K562 (cell line): Measurements from ENCODE around the gene EPM2A. TPM values are rescaled to one million over a fixed set of nuclear protein-coding genes. Genes with fewer than 3 reads are reported as not detected.

Experiments
- ATAC-seq: fragments of 200-7000 bp; cut with Tn5 transposase; 3 replicates; pipeline ENCODE4 v1.9.1; 2020; ENCODE audit warnings: moderate library complexity
- BruUV-seq: library from RNA; stranded (reverse); fragments of 400-500 nt; replicated peaks from 2 replicates; lab custom pipeline; 2021; lab: Mats Ljungman, UMichigan
- CTCF ChIA-PET: fragments of 300-600 bp; formaldehyde crosslinking; extraction: SDS; loops from one replicate; lab custom pipeline; 2021; ENCODE audit warnings: low intra/inter-chr PET ratio; lab: Yijun Ruan, JAX
- POLR2A ChIA-PET: fragments of 300-600, 350-650 bp; sonication (Branson Sonifier 250); formaldehyde crosslinking; extraction: SDS; loops from one replicate; lab custom pipeline; 2021; ENCODE audit warnings: antibody characterized with exemption, inconsistent platforms; lab: Yijun Ruan, JAX
- DNase-seq, 4 experiments: peaks; one replicate each; pipeline versions ENCODE4 v3.0.0 to v3.0.0-alpha.2; 2011 to 2018; ENCODE audit warnings: low spot score in 3 of 4, mixed read lengths in 3 of 4; ENCODE audit errors: extremely low read depth in 1 of 4
- FAIRE-seq: peaks from 2 replicates; lab custom pipeline; 2011; peaks lifted over from hg19 to GRCh38; lab: Jason Lieb, UNC
- H2AFZ ChIP-seq: 2 replicates; pipeline ENCODE4 v1.6.0; 2011; ENCODE audit warnings: low read depth, low read length, control low read depth, inconsistent platforms
- H3K27ac ChIP-seq: fragments of 200-600 bp; 3 replicates; pipeline ENCODE4 v1.8.0; 2011; ENCODE audit warnings: low read depth, mild to moderate bottlenecking, control low read depth, inconsistent platforms, low read length, moderate library complexity, mixed read lengths; ENCODE audit errors: extremely low read depth
- H3K27me3 ChIP-seq, 2 experiments: fragments of 300-600 bp in 1 of 2; 2 replicates in 1 of 2; 3 replicates in 1 of 2; pipeline versions ENCODE4 v1.6.0 to v1.8.0; 2011; ENCODE audit warnings: inconsistent platforms in 2 of 2, low read length in 2 of 2, mild to moderate bottlenecking in 1 of 2, mixed read lengths in 1 of 2, moderate library complexity in 1 of 2; ENCODE audit not compliant: control insufficient read depth in 2 of 2, insufficient read depth in 2 of 2
- H3K36me3 ChIP-seq: fragments of 300-600 bp; 3 replicates; pipeline ENCODE4 v1.8.0; 2011; ENCODE audit warnings: mild to moderate bottlenecking, low read length, inconsistent platforms; ENCODE audit not compliant: control insufficient read depth, insufficient read depth
- H3K4me1 ChIP-seq, 2 experiments: fragments of 200-600 bp in 1 of 2; replicated peaks in 1 of 2; 2 replicates in 1 of 2; 3 replicates in 1 of 2; pipeline versions ENCODE4 v1.5.1 to v1.8.0; 2011; ENCODE audit warnings: inconsistent platforms in 2 of 2, low read length in 2 of 2, mild to moderate bottlenecking in 1 of 2, mixed read lengths in 1 of 2, moderate library complexity in 1 of 2; ENCODE audit not compliant: control insufficient read depth in 2 of 2, insufficient read depth in 2 of 2
- H3K4me2 ChIP-seq: 2 replicates; pipeline ENCODE4 v1.6.1; 2011; ENCODE audit warnings: low read length, control low read depth, inconsistent platforms, mixed read lengths; ENCODE audit not compliant: insufficient read depth
- H3K4me3 ChIP-seq: fragments of 200-600 bp; sonication (generic), shearing (Covaris generic); 2 replicates; pipeline ENCODE4 v1.5.1; 2016; ENCODE audit warnings: control low read depth, inconsistent platforms
- H3K79me2 ChIP-seq: fragments of 200-600 bp; 3 replicates; pipeline ENCODE4 v1.8.0; 2011; ENCODE audit warnings: low read length, inconsistent platforms; ENCODE audit not compliant: control insufficient read depth, insufficient read depth
- H3K9ac ChIP-seq, 2 experiments: 2 replicates each; pipeline versions ENCODE4 v1.6.0 to v1.6.1; 2011; ENCODE audit warnings: low read depth in 2 of 2, low read length in 2 of 2, control low read depth in 1 of 2, inconsistent platforms in 1 of 2, mild to moderate bottlenecking in 1 of 2, mixed read lengths in 1 of 2; ENCODE audit not compliant: insufficient read depth in 1 of 2
- H3K9me1 ChIP-seq: one replicate; pipeline ENCODE4 v1.6.0; 2011; ENCODE audit warnings: inconsistent platforms, mild to moderate bottlenecking, low read length, moderate library complexity; ENCODE audit not compliant: control insufficient read depth, insufficient read depth
- H3K9me3 ChIP-seq: replicated peaks from 2 replicates; pipeline ENCODE4 v1.5.1; 2011; ENCODE audit warnings: low read depth, low read length, inconsistent platforms; ENCODE audit not compliant: control insufficient read depth, insufficient read depth
- H4K20me1 ChIP-seq: replicated peaks from 2 replicates; pipeline ENCODE4 v1.6.1; 2011; ENCODE audit warnings: low read length, inconsistent platforms, mixed read lengths; ENCODE audit not compliant: control insufficient read depth, insufficient read depth
- ADNP ChIP-seq: fragments of 200-800 bp; sonication (Bioruptor generic); IDR thresholded peaks from 2 replicates; pipeline ENCODE4 v1.6.1; 2016; ENCODE audit warnings: missing genetic modification characterization, missing compliant biosample characterization
- COPS2 ChIP-seq: fragments of 450-650 bp; conservative IDR thresholded peaks from 2 replicates; pipeline ENCODE4 v1.6.1; 2016; ENCODE audit warnings: mild to moderate bottlenecking, moderate library complexity
- CTCF ChIP-seq, 3 experiments: IDR thresholded peaks in 2 of 3; conservative IDR thresholded peaks in 1 of 3; 2 replicates each; pipeline ENCODE4 v1.5.1; 2011 to 2012; ENCODE audit warnings: low read length in 3 of 3, mild to moderate bottlenecking in 3 of 3, control low read depth in 2 of 3, improper control_type of control experiment in 1 of 3, inconsistent platforms in 1 of 3, low read depth in 1 of 3, mixed read lengths in 1 of 3, moderate library complexity in 1 of 3; ENCODE audit not compliant: insufficient read depth in 2 of 3
- ESRRB ChIP-seq: fragments of 250-450 bp; sonication (Bioruptor Pico); IDR thresholded peaks from 2 replicates; pipeline ENCODE4 v1.5.0; 2020; ENCODE audit warnings: mild to moderate bottlenecking, moderate library complexity, borderline replicate concordance
- HMGN3 ChIP-seq: IDR thresholded peaks from 2 replicates; pipeline ENCODE4 v1.6.1; 2011; ENCODE audit warnings: borderline replicate concordance, low read depth, mild to moderate bottlenecking, mixed read lengths, low read length; ENCODE audit not compliant: insufficient read length; ENCODE audit errors: extremely low read depth
- JUND ChIP-seq, 2 experiments: IDR thresholded peaks; 2 replicates in 1 of 2; 3 replicates in 1 of 2; pipeline ENCODE4 v1.6.1; 2011; ENCODE audit warnings: borderline replicate concordance in 2 of 2, low read depth in 2 of 2, low read length in 2 of 2, improper control_type of control experiment in 1 of 2, missing biosample characterization in 1 of 2, missing genetic modification characterization in 1 of 2, missing genetic modification reagents in 1 of 2
- MAFG ChIP-seq: fragments of 450-650 bp; conservative IDR thresholded peaks from 2 replicates; pipeline ENCODE4 v1.6.1; 2016; ENCODE audit warnings: missing genetic modification characterization, missing compliant biosample characterization
- MYBL2 ChIP-seq, 2 experiments: fragments of 450-650 bp in 1 of 2; sonication (generic) in 1 of 2; formaldehyde crosslinking in 1 of 2; IDR thresholded peaks; 2 replicates each; pipeline versions ENCODE4 v1.6.1 to v1.8.1; 2017 to 2022; ENCODE audit warnings: borderline replicate concordance in 1 of 2, inconsistent platforms in 1 of 2, low read depth in 1 of 2, mild to moderate bottlenecking in 1 of 2, missing genetic modification reagents in 1 of 2, moderate library complexity in 1 of 2
- RBM39 ChIP-seq: fragments of 200-400 bp; formaldehyde crosslinking; optimal IDR thresholded peaks from 2 replicates; pipeline ENCODE3; 2018; ENCODE audit warnings: low read depth, low read length
- TCF15 ChIP-seq: fragments of 250-450 bp; sonication (Bioruptor Pico); IDR thresholded peaks from 2 replicates; pipeline ENCODE4 v1.8.0; 2022; ENCODE audit warnings: moderate library complexity, mild to moderate bottlenecking, inconsistent platforms
- TOE1 ChIP-seq, 2 experiments: fragments of 450-650 bp in 1 of 2; sonication (generic) in 1 of 2; formaldehyde crosslinking in 1 of 2; IDR thresholded peaks; 2 replicates each; pipeline versions ENCODE4 v1.7.1 to v1.8.0; 2016 to 2022; ENCODE audit warnings: borderline replicate concordance in 2 of 2, mild to moderate bottlenecking in 2 of 2, antibody characterized with exemption in 1 of 2, inconsistent platforms in 1 of 2, low read depth in 1 of 2, missing genetic modification reagents in 1 of 2, moderate library complexity in 1 of 2
- ZNF175 ChIP-seq: fragments of 200-800 bp; sonication (Bioruptor generic); IDR thresholded peaks from 2 replicates; pipeline ENCODE4 v1.6.1; 2016; ENCODE audit warnings: low read depth, mild to moderate bottlenecking, missing genetic modification characterization, missing compliant biosample characterization
- in situ Hi-C: fragments of 300-500 bp; cut with MboI; formaldehyde crosslinking; loops from 4 replicates; pipeline ENCODE4 v1.15.0; 2018; ENCODE audit warnings: inconsistent platforms, mixed read lengths
- intact Hi-C: fragments of 100-400 bp; cut with micrococcal nuclease; formaldehyde crosslinking; loops from 2 replicates; pipeline ENCODE4 v1.14.2; 2022
- polyA plus RNA-seq, 8 experiments: library from polyadenylated mRNA; depleted of rRNA in 4 of 8; stranded (reverse) in 5 of 8; unstranded in 3 of 8; fragments of >200 nt; fragmentation: Nextera tagmentation in 2 of 8; fragmentation: Illumina TruSeq in 1 of 8; extraction: Ambion mirVana in 2 of 8; extraction: Trizol in 1 of 8; gene quantifications; 2 replicates each; pipeline versions ENCODE4 v1.2.1 to v1.2.3, GENCODE V29; 2011 to 2014; ENCODE audit warnings: inconsistent platforms in 1 of 8, missing spikeins in 1 of 8
- total RNA-seq, 7 experiments: library from RNA; depleted of rRNA in 6 of 7; stranded (reverse); fragments of >200 nt in 6 of 7; fragmentation: Illumina TruSeq in 2 of 7; extraction: Trizol in 2 of 7; gene quantifications; 2 replicates each; pipeline versions ENCODE4 v1.2.1 to v1.2.3, GENCODE V29; 2011 to 2021; ENCODE audit warnings: low replicate concordance in 1 of 7
- TF ChIP-seq, protein P1 (sequence below): fragments of 250-450 bp; sonication (Bioruptor Pico); IDR thresholded peaks from 2 replicates; pipeline ENCODE4 v1.4.0; 2020; ENCODE audit warnings: mild to moderate bottlenecking
- TF ChIP-seq, protein P2 (sequence below): sonication (generic); formaldehyde crosslinking; IDR thresholded peaks from 2 replicates; pipeline ENCODE4 v1.8.0; 2022; ENCODE audit warnings: mild to moderate bottlenecking, low read depth, missing genetic modification reagents

The EPM2A gene
- total and polyA plus RNA-seq, 9 of the 15 experiments (the other 6 are each of a cell fraction or from before 2014, with no cell fraction given): 0.35 to 5.3 (median 2.5) TPM

- TF ChIP-seq TOE1 (IDR thresholded peaks at IDR 0.05; ENCODE audit: borderline replicate concordance) (no peak), TOE1 (CRISPR knock-in tag; IDR thresholded peaks at IDR 0.05; ENCODE audit: borderline replicate concordance, low read depth) (no peak), ADNP (tag) (no peak), JUND (IDR thresholded peaks at IDR 0.05; ENCODE audit: borderline replicate concordance, low read depth, low read length) (no peak), JUND (tag; IDR thresholded peaks at IDR 0.05; ENCODE audit: borderline replicate concordance, low read depth, low read length) (no peak), HMGN3 (no peak), COPS2 (no peak), RBM39 (no peak)
- TF ChIP-seq, protein P1, sequence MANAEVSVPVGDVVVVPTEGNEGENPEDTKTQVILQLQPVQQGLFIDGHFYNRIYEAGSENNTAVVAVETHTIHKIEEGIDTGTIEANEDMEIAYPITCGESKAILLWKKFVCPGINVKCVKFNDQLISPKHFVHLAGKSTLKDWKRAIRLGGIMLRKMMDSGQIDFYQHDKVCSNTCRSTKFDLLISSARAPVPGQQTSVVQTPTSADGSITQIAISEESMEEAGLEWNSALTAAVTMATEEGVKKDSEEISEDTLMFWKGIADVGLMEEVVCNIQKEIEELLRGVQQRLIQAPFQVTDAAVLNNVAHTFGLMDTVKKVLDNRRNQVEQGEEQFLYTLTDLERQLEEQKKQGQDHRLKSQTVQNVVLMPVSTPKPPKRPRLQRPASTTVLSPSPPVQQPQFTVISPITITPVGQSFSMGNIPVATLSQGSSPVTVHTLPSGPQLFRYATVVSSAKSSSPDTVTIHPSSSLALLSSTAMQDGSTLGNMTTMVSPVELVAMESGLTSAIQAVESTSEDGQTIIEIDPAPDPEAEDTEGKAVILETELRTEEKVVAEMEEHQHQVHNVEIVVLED: no peak
- TF ChIP-seq, all 486 proteins: peak for 0
These were observed 102.3 kb downstream of the EPM2A start (continued) for GRCh38 chr6:145632971-145633370.

DNA sequence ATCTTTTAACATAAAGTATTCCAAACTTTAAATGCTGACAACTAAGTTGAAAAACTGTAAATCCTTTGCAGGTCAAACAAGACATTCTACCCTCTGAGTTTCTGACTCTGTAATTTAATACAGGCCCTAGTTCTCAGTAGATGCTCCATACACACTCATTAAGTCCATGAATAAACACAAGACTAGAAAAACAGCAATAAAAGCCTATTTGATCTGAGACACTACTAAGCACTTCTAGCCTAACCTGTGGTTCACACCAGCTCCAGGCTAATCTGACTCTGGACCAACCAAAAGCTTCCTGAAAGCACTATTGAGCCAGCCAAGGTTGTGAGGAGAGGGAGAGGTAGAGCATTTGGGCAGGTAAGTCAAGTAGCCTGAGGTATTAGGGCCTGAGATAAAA is 103.9 kb downstream of the EPM2A start:
- in situ Hi-C loops: loop anchor here (25.0 kb wide), 1 partner anchor 1044 kb away; no protein-coding TSS in a partner anchor
- CTCF ChIA-PET: no interaction called here
- DNase-seq: no peak
- TF ChIP-seq MYBL2 (IDR thresholded peaks at IDR 0.05; ENCODE audit: low read depth) (no peak), MYBL2 (CRISPR knock-in tag; IDR thresholded peaks at IDR 0.05; ENCODE audit: borderline replicate concordance) (no peak), TCF15 (CRISPR knock-in tag) (no peak), CTCF (IDR thresholded peaks at IDR 0.05 in 2 of 3, conservative IDR thresholded peaks at IDR 0.05 in 1 of 3; ENCODE audit: insufficient read depth in 2 of 3, low read depth in 1 of 3, low read length in 3 of 3) (no peak), ZNF175 (no peak), ESRRB (CRISPR knock-in tag) (no peak), MAFG (tag) (no peak)
- TF ChIP-seq, protein P2, sequence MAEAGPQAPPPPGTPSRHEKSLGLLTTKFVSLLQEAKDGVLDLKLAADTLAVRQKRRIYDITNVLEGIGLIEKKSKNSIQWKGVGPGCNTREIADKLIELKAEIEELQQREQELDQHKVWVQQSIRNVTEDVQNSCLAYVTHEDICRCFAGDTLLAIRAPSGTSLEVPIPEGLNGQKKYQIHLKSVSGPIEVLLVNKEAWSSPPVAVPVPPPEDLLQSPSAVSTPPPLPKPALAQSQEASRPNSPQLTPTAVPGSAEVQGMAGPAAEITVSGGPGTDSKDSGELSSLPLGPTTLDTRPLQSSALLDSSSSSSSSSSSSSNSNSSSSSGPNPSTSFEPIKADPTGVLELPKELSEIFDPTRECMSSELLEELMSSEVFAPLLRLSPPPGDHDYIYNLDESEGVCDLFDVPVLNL (CRISPR knock-in tag): no peak

More for the DNA sequence above, 103.9 kb downstream of the EPM2A start:
- FAIRE-seq: no peak
- H2AFZ ChIP-seq: no peak overlapping the region
- H4K20me1 ChIP-seq: no peaks in the 10 kb centered on the region
- no peak overlapping the region for H3K4me2 ChIP-seq
- H3K27me3 ChIP-seq: peaks cover 0 to 4% of the 10 kb centered on the region in 2 experiments; a peak in 1 of 5 replicates
- no peaks in the 10 kb centered on the region for H3K4me1 ChIP-seq
- POLR2A ChIA-PET: interaction anchor here (0.6 kb wide), 1 partner anchor 417 kb away, joined by 3 read pairs; no protein-coding TSS in a partner anchor
- H3K36me3 ChIP-seq: no peaks in the 10 kb centered on the region
- H3K9ac ChIP-seq: no peak overlapping the region
- H3K4me3 ChIP-seq: no peak overlapping the region
- BruUV-seq: no TSS peak
- H3K27ac ChIP-seq: no peak overlapping the region
- no peaks in the 10 kb centered on the region for H3K9me3 ChIP-seq
- intact Hi-C loops: loop anchor here (5.0 kb wide), 1 partner anchor 1524 kb away; no protein-coding TSS in a partner anchor
- H3K9me1 ChIP-seq: no peaks in the 10 kb centered on the region
- no peak for ATAC-seq
- no peaks in the 10 kb centered on the region for H3K79me2 ChIP-seq
